Measurements from ENCODE around the gene MAGEA1.
"Not testable (repeated sequence)": the region's sequence is repeated elsewhere in the genome, so short reads cannot be mapped to it uniquely, and the experiment has no call there.

GRCh38 chrX:153146288-153146687 is 32.8 kb upstream of the MAGEA1 start:
- not testable (repeated sequence) for TF ChIP-seq ZNF555 (tag by site-specific recombination; conservative IDR thresholded peaks at IDR 0.05); ZNF776 (tag by site-specific recombination; IDR thresholded peaks at IDR 0.05; ENCODE audit: borderline replicate concordance); ZFP69B (tag by site-specific recombination; IDR thresholded peaks at IDR 0.05); ZIC2 (tag by site-specific recombination; IDR thresholded peaks at IDR 0.05); CTCF (tag by site-specific recombination; IDR thresholded peaks at IDR 0.05); ZBTB8A (tag by site-specific recombination; IDR thresholded peaks at IDR 0.05); ZBTB11 (tag by site-specific recombination; conservative IDR thresholded peaks at IDR 0.05; ENCODE audit: low read depth); ZNF792 (tag by site-specific recombination; IDR thresholded peaks at IDR 0.05); GLI2 (tag by site-specific recombination; IDR thresholded peaks at IDR 0.05; ENCODE audit: borderline replicate concordance, low read depth); ZNF449 (tag by site-specific recombination; IDR thresholded peaks at IDR 0.05); REST (tag by site-specific recombination; IDR thresholded peaks at IDR 0.05); MEIS1 (CRISPR knock-in tag; IDR thresholded peaks at IDR 0.05; ENCODE audit: borderline replicate concordance); ZSCAN5A (tag by site-specific recombination; IDR thresholded peaks at IDR 0.05); ZBTB10 (tag by site-specific recombination; IDR thresholded peaks at IDR 0.05)

All from HEK293 (cell line).